ENCODE measurements around the gene LRP1-AS. TPM values are rescaled to one million over a fixed set of nuclear protein-coding genes. Genes with fewer than 3 reads are reported as not detected.

Gene LRP1-AS
- total RNA-seq, 1 experiment from 2014 or later: not detected

DNA sequence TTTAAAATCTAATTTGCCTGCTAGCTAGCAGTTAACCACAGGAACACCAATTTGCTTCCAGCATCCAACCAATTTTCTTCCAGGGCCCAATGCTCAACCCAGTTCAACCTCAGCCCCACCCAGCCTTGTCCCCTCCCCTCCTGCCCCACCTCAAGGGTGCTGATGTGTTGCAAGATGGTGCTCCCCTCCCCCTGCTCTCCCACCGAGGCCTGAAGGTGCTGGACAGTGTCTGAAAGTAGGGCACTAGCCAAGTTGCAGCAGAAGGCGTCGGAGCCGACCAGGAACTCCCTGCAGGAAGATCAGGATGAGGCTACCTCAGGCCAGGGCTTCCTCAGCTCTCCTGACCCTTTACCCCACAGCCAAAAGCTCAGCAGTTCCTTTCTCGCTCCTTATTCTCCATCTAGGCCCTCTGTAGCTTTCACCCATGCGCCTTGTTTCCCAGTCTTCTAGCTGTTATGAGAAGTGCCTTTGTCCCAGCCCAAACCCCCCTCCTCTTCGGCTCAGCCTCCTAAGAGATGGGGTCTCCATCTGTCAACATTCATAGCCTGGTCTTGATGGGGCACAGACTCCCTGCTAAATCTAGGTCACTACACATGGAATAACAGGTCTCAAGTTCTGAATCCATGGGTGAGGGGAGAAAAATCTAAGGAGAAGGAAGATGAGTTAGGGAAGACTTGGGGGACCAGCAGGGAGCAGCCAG is 39.8 kb downstream of the LRP1-AS start:
- Histone ChIP-seq H3K27me3 (ENCODE audit: control insufficient read depth, insufficient read depth, low read length) (no peaks in the 10 kb centered on the region), H3K9me3 (ENCODE audit: control insufficient read depth, insufficient read depth, low read depth, low read length) (no peaks in the 10 kb centered on the region), H3K4me1 (ENCODE audit: control insufficient read depth, insufficient read depth, low read length) (peaks cover 17% of the 10 kb centered on the region), H3K27ac (ENCODE audit: low read length) (no peak overlapping the region), H3K4me3 (ENCODE audit: low read depth in 2 of 2, low read length in 2 of 2) (no peak overlapping the region), H3K36me3 (ENCODE audit: control insufficient read depth, insufficient read depth, low read length) (no peaks in the 10 kb centered on the region)
- intact Hi-C loops (cut with micrococcal nuclease; ENCODE audit: unreplicated experiment) (no loop called here), in situ Hi-C loops (cut with HindIII; ENCODE audit: low pct_unique_long_range_greater_than_20kb, low sequenced_read_pairs) (no loop called here)
- POLR2A ChIA-PET: no interaction called here
- DNase-seq (ENCODE audit: low read depth, low spot score) (no peak), ATAC-seq (no peak)
- TF ChIP-seq SIN3A (IDR thresholded peaks at IDR 0.05; ENCODE audit: borderline replicate concordance, insufficient read depth, low read depth, low read length): no peak
- no peak for TF ChIP-seq TCF7L2 (IDR thresholded peaks at IDR 0.05; ENCODE audit: low read depth, low read length)
- no peak for TF ChIP-seq POLR2AphosphoS5 (IDR thresholded peaks at IDR 0.05; ENCODE audit: low read depth, low read length)
- TF ChIP-seq, protein P1, sequence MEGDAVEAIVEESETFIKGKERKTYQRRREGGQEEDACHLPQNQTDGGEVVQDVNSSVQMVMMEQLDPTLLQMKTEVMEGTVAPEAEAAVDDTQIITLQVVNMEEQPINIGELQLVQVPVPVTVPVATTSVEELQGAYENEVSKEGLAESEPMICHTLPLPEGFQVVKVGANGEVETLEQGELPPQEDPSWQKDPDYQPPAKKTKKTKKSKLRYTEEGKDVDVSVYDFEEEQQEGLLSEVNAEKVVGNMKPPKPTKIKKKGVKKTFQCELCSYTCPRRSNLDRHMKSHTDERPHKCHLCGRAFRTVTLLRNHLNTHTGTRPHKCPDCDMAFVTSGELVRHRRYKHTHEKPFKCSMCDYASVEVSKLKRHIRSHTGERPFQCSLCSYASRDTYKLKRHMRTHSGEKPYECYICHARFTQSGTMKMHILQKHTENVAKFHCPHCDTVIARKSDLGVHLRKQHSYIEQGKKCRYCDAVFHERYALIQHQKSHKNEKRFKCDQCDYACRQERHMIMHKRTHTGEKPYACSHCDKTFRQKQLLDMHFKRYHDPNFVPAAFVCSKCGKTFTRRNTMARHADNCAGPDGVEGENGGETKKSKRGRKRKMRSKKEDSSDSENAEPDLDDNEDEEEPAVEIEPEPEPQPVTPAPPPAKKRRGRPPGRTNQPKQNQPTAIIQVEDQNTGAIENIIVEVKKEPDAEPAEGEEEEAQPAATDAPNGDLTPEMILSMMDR (IDR thresholded peaks at IDR 0.05): no peak
- BruUV-seq (replicated peaks): no TSS peak
- CTCF ChIA-PET: interaction anchor here (0.6 kb wide), 1 partner anchor 479 kb away, joined by 7 read pairs; no protein-coding TSS in a partner anchor

DNA sequence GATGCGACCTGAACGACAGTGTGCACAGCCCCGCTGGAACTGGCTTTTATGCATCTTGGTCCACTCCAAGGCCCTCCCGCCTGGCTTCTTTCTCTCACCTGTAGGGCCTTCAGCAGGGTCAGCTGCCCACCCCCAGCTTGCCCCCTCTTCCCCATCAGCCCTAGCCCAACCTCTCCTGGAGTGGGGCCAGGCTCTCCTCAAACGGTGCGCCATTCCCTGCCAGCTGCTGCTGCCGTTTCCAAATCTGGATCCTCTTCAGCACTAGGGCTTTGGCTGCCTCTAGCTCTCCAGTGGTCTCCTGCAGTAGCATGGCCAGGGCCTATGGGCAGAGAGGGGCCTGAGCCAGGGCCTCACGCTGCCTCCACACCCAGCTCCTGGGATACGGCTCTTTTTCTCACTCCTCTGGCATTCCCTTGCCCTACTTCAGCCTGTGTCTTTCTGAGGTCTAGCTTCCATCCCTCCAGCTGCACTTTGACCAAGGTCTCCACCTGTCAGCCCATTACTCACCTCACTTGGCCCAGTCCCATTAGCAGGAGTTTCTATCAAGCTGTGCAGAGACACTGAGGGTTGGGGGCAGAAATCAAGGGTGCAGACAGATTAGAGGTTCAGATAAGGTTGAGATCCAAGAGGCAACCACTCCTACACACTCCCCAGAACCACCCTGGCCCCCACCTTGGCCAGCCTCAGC is 41.3 kb downstream of the LRP1-AS start:
- Histone ChIP-seq H3K36me3 (ENCODE audit: control insufficient read depth, insufficient read depth, low read length) (no peaks in the 10 kb centered on the region), H3K27me3 (ENCODE audit: control insufficient read depth, insufficient read depth, low read length) (no peaks in the 10 kb centered on the region), H3K27ac (ENCODE audit: low read length) (no peak overlapping the region), H3K4me1 (ENCODE audit: control insufficient read depth, insufficient read depth, low read length) (peaks cover 10% of the 10 kb centered on the region; the same call in 1 of the 2 replicates), H3K9me3 (ENCODE audit: control insufficient read depth, insufficient read depth, low read depth, low read length) (no peaks in the 10 kb centered on the region), H3K4me3 (ENCODE audit: low read depth in 2 of 2, low read length in 2 of 2) (no peak overlapping the region)
- in situ Hi-C loops (cut with HindIII; ENCODE audit: low pct_unique_long_range_greater_than_20kb, low sequenced_read_pairs) (no loop called here), intact Hi-C loops (cut with micrococcal nuclease; ENCODE audit: unreplicated experiment) (no loop called here)
- ATAC-seq (no peak), DNase-seq (ENCODE audit: low read depth, low spot score) (no peak)
- BruUV-seq (replicated peaks): no TSS peak
- TF ChIP-seq POLR2AphosphoS5 (IDR thresholded peaks at IDR 0.05; ENCODE audit: low read depth, low read length) (no peak), REST (IDR thresholded peaks at IDR 0.05; ENCODE audit: insufficient read depth in 1 of 2, low read depth in 2 of 2, low read length in 1 of 2) (no peak), TCF7L2 (IDR thresholded peaks at IDR 0.05; ENCODE audit: low read depth, low read length) (no peak), SIN3A (IDR thresholded peaks at IDR 0.05; ENCODE audit: borderline replicate concordance, insufficient read depth, low read depth, low read length) (no peak)
- TF ChIP-seq, protein P1 (IDR thresholded peaks at IDR 0.05): no peak
- ChIA-PET POLR2A (no interaction called here), CTCF (no interaction called here)
